ENCODE data around the gene PSMD2.

Gene PSMD2

GRCh38 chr3:184298759-184299487, at the start of gene PSMD2:
Gene PSMD2, plus strand, starts transcription at chr3:184299241. Its CDS starts 26 bp downstream, at chr3:184299267.
- Mint-ChIP-seq H3K4me3 (peak within 1 kb of the TSS; percentile 91), H3K27ac (peak within 1 kb of the TSS; percentile 90), H3K9me3 (no peaks in the 10 kb centered on the region), H3K36me3 (peaks cover 32% of the 10 kb centered on the region), H3K27me3 (peaks cover 7% of the 10 kb centered on the region), H3K4me1 (peaks cover 26% of the 10 kb centered on the region)
- CTCF ChIA-PET, result interaction anchor here (0.9 to 1.8 kb wide), 2 partner anchors 12 to 72 kb away, joined by 3 to 4 read pairs; no protein-coding TSS in a partner anchor
- peak; percentile 99 for DNase-seq

DNA sequence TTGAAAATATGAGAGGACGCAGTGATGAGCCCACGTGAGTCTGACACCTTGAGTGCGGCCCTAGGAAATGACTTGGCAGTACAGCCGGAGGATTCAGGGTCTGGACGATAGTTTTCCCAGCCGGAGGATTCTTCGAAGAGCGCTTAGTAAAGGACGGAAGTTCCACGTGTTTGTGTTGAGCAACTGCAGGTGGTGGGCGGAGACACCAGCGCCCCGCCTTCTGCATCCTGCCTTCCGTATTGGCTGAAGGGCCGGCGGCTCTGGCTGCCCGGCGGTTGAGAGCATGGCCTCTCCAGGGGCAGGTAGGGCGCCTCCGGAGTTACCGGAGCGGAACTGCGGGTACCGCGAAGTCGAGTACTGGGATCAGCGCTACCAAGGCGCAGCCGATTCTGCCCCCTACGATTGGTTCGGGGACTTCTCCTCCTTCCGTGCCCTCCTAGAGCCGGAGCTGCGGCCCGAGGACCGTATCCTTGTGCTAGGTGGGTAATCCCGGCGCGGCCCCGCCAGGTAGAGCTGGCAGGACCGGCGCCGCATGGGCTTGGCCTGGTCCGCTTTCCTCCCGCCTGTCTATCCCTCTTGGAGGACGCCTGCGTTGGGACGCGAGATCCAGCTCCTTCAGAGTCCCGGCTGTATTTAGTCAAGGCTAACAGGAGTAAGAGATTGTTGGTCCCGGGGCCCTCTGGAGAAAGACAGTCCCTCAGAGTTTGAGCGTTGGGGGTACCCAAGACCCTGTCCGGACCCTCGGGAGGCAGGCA, 49.5 kb upstream of the PSMD2 start, which contains the start of gene EEF1AKMT4:
Gene EEF1AKMT4, plus strand, starts transcription at position 261 of the 755 bp plus-strand sequence. Its CDS starts 23 bp downstream, at position 284.
- peaks cover 9% of the 10 kb centered on the region for H3K36me3 Mint-ChIP-seq
- H3K4me3 Mint-ChIP-seq, result peak within 1 kb of the TSS; percentile 90
- H3K9me3 Mint-ChIP-seq, result no peaks in the 10 kb centered on the region
- no peaks in the 10 kb centered on the region for H3K27me3 Mint-ChIP-seq
- H3K4me1 Mint-ChIP-seq, result peaks cover 27% of the 10 kb centered on the region
- peak within 1 kb of the TSS; percentile 98 for H3K27ac Mint-ChIP-seq
- peak; percentile 98 for DNase-seq
- CTCF ChIA-PET, result interaction anchor here (0.7 to 1.4 kb wide), 16 partner anchors 9 to 365 kb away, joined by 3 to 26 read pairs (median 3); partner anchors contain the start of gene PARL

GRCh38 chr3:184250167-184250828, 48.7 kb upstream of the PSMD2 start:
- CTCF ChIA-PET, result interaction anchor here (0.7 to 1.4 kb wide), 15 partner anchors 8 to 365 kb away, joined by 3 to 26 read pairs (median 3); partner anchors contain the start of gene PARL
- Mint-ChIP-seq H3K27ac (peak overlapping the region; percentile 98), H3K4me1 (peaks cover 27% of the 10 kb centered on the region), H3K27me3 (no peaks in the 10 kb centered on the region), H3K4me3 (peak overlapping the region; percentile 90), H3K9me3 (no peaks in the 10 kb centered on the region), H3K36me3 (peaks cover 4% of the 10 kb centered on the region)
- DNase-seq, result peak; percentile 94

- Mint-ChIP-seq H3K4me3 (no peak overlapping the region), H3K9me3 (no peaks in the 10 kb centered on the region), H3K27ac (no peak overlapping the region), H3K36me3 (peaks cover 3% of the 10 kb centered on the region), H3K27me3 (peaks cover 30% of the 10 kb centered on the region), H3K4me1 (peaks cover 16% of the 10 kb centered on the region)
- no peak for DNase-seq
- CTCF ChIA-PET, result interaction anchor here (2.3 to 2.8 kb wide), 2 partner anchors 28 to 359 kb away, joined by 8 to 21 read pairs; no protein-coding TSS in a partner anchor
Measured at GRCh38 chr3:184255291-184256039, 43.6 kb upstream of the PSMD2 start.

DNA sequence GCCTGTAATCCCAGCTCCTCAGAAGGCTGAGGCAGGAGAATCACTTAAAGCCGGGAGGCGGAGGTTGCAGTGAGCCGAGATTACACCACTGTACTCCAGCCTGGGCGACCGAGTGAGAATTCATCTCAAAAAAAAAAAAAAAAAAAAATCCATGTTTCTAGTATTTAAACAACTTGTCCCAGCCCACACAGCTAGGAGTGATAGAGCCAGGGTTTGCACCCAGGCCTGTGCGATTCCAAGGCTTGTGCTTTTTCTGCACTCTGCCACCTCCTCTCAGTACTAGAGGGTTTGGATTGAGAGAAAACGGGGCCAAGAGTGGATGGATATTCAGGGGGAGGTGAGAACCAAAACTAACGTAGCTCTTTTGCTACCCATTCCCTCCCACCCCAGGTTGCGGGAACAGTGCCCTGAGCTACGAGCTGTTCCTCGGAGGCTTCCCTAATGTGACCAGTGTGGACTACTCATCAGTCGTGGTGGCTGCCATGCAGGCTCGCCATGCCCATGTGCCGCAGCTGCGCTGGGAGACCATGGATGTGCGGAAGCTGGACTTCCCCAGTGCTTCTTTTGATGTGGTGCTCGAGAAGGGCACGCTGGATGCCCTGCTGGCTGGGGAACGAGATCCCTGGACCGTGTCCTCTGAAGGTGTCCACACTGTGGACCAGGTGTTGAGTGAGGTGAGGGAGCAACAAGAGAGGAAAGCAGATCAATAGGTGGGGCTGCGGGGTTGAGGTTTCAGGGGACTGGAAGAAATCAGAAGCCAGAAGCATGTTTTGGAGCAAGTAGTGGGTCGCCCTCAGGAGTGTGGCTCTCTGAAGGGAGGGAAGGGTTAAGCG, 41.7 kb upstream of the PSMD2 start:
- CTCF ChIA-PET, result interaction anchor here (0.6 to 2.8 kb wide), 3 partner anchors 30 to 361 kb away, joined by 3 to 21 read pairs (median 6); no protein-coding TSS in a partner anchor
- no peak overlapping the region for H3K4me3 Mint-ChIP-seq
- H3K36me3 Mint-ChIP-seq, result peaks cover 3% of the 10 kb centered on the region
- H3K27me3 Mint-ChIP-seq, result peaks cover 48% of the 10 kb centered on the region
- no peaks in the 10 kb centered on the region for H3K9me3 Mint-ChIP-seq
- H3K27ac Mint-ChIP-seq, result no peak overlapping the region
- DNase-seq, result no peak
- H3K4me1 Mint-ChIP-seq, result peaks cover 18% of the 10 kb centered on the region

GRCh38 chr3:184258926-184259325, 40.1 kb upstream of the PSMD2 start:
- no peak for DNase-seq
- Mint-ChIP-seq H3K36me3 (peaks cover 3% of the 10 kb centered on the region), H3K27ac (no peak overlapping the region), H3K4me3 (peak overlapping the region; percentile 38), H3K27me3 (peaks cover 64% of the 10 kb centered on the region), H3K9me3 (no peaks in the 10 kb centered on the region), H3K4me1 (peaks cover 22% of the 10 kb centered on the region)
- CTCF ChIA-PET, result interaction anchor here (1.2 to 1.6 kb wide), 2 partner anchors 9 to 32 kb away, joined by 5 to 6 read pairs; partner anchors contain the start of gene EEF1AKMT4

GRCh38 chr3:184259396-184259877, 39.6 kb upstream of the PSMD2 start:
- Mint-ChIP-seq H3K27ac (no peak overlapping the region), H3K27me3 (peaks cover 70% of the 10 kb centered on the region), H3K4me3 (peak overlapping the region; percentile 38), H3K4me1 (peaks cover 22% of the 10 kb centered on the region), H3K9me3 (no peaks in the 10 kb centered on the region), H3K36me3 (peaks cover 3% of the 10 kb centered on the region)
- CTCF ChIA-PET, result interaction anchor here (1.0 to 1.3 kb wide), 2 partner anchors 9 to 32 kb away, joined by 3 read pairs; no protein-coding TSS in a partner anchor
- DNase-seq, result no peak

DNA sequence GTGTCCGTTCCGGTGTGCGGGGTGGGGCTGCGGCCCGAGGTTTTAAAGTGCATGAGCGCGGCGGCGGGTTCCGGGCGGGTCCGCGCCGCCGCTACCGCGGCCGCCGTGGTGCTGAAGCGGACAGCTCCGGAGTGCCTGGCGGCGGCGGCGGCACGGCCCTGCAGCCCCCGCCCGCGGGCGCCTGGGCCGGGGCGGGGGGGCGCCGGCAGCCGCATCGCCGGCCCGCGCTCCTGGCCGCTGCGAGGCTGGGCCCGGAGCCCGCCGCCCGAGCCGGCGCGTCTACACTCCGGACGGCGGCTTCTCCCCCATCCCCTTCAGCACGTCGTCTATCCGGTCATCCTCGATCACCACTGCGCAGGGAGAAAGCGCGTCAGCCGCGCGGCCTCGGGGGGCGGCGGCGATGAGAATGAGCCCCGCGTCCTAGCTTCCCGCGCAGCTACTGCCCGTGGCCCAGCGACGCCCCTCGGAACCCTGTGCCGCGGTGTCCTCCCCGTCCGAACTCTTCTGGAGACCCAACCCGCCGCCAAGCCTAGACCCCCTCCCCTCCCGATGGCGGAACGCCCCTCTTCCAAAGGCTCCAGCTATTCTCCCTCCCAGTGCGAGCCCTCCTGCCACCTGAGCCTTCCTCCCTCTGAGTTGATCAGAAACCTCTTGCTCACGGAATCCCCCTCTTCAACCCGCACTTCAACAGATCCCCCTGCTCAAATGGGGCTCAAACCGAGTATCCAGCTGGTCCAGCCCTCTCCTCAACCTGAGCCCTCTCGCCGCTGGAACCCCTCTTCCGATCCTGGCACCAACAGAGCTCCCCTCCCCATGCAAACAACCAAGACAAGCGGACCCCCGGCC, 38.9 kb upstream of the PSMD2 start:
- no peaks in the 10 kb centered on the region for H3K9me3 Mint-ChIP-seq
- CTCF ChIA-PET, result interaction anchor here (1.0 to 1.3 kb wide), 2 partner anchors 10 to 33 kb away, joined by 3 read pairs; no protein-coding TSS in a partner anchor

DNA sequence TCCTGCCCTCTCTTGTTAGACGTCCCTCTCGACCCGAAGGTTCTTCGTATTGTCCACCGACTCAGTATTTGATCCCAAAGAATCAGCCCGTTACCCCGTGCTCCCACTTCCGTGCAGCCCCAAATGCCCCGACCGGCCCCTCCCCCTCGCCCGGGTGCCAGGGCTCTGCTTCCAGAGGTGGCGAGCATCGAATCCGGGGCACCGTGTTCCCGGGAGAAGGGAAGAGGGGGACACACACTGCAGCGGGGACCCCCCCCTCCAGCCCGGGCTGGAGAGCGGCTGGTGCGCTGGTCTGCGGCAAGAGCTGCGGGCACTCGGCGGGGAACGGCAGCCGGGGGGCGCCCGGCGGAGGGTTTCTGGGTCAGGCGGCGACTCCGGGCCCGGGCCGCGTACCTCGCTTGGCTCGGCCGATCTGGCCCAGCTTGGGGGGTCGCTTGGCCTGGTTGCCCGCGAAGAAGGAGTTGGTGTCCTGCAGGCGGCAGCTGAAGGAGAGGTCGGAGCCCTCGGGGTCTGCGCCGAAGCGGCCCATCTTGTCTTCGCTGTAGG, 38.2 kb upstream of the PSMD2 start:
- peaks cover 78% of the 10 kb centered on the region for H3K27me3 Mint-ChIP-seq
- no peak overlapping the region for H3K27ac Mint-ChIP-seq
- peaks cover 22% of the 10 kb centered on the region for H3K4me1 Mint-ChIP-seq
- CTCF ChIA-PET, result interaction anchor here (1.3 to 1.4 kb wide), 2 partner anchors 33 kb away, joined by 3 to 6 read pairs; no protein-coding TSS in a partner anchor
- peak overlapping the region; percentile 58 for H3K4me3 Mint-ChIP-seq
- H3K9me3 Mint-ChIP-seq, result no peaks in the 10 kb centered on the region
- no peak for DNase-seq
- H3K36me3 Mint-ChIP-seq, result peaks cover 3% of the 10 kb centered on the region

More for the DNA sequence above, 38.9 kb upstream of the PSMD2 start:
- no peak overlapping the region for H3K27ac Mint-ChIP-seq
- peaks cover 22% of the 10 kb centered on the region for H3K4me1 Mint-ChIP-seq
- H3K36me3 Mint-ChIP-seq, result peaks cover 3% of the 10 kb centered on the region
- peak overlapping the region; percentile 58 for H3K4me3 Mint-ChIP-seq
- H3K27me3 Mint-ChIP-seq, result peaks cover 74% of the 10 kb centered on the region
- DNase-seq, result peak; percentile 61

- peaks cover 3% of the 10 kb centered on the region for H3K36me3 Mint-ChIP-seq
- CTCF ChIA-PET, result interaction anchor here (1.4 kb wide), 1 partner anchor 34 kb away, joined by 6 read pairs; no protein-coding TSS in a partner anchor
- peak within 1 kb of the TSS; percentile 69 for H3K4me3 Mint-ChIP-seq
- no peaks in the 10 kb centered on the region for H3K9me3 Mint-ChIP-seq
- DNase-seq, result peak; percentile 67
- H3K27ac Mint-ChIP-seq, result no peak within 1 kb of the TSS
- peaks cover 83% of the 10 kb centered on the region for H3K27me3 Mint-ChIP-seq
- H3K4me1 Mint-ChIP-seq, result peaks cover 22% of the 10 kb centered on the region
Measured at GRCh38 chr3:184261270-184261853, 37.7 kb upstream of the PSMD2 start, which contains the start of gene CAMK2N2. Gene CAMK2N2, minus strand, starts transcription at chr3:184261553. Its CDS starts 268 bp downstream, at chr3:184261285.
